ENCODE measurements around the gene MSMP. TPM values are rescaled to one million over a fixed set of nuclear protein-coding genes. Genes with fewer than 3 reads are reported as not detected.

The MSMP gene
- total and polyA plus RNA-seq, 2 experiments from 2014 or later: 0.81 TPM; not detected in 1

DNA sequence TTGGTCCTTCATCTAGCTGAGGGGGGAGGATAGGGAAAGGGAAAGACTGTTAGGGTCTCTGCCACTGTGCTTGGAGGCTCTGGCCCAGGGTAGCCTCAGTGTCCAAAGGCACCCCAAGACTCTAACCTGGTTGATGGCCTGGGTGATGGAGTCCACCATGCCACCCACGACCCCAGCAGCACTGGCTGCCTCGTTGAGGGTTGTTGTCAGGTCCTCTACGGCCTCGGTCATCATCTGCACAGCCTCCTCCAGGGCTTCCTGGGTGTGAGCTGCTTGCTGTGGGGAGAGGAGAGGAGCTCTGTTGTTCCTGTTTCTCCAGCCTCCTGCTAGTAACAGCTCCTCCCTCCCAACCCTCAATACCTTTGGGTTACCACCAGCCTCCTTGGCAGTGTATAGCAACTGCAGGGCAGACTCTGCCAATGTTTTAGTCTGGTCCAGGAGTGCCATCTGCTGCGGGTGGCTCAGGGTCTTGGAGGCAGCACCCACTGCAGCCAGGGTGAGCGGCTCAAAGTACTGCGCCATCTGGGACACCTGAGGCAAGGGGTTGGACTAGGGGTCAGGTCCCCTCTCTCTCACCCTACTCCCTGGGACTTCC lies 48.1 kb downstream of the MSMP start (continued):
- TF ChIP-seq, protein P1, sequence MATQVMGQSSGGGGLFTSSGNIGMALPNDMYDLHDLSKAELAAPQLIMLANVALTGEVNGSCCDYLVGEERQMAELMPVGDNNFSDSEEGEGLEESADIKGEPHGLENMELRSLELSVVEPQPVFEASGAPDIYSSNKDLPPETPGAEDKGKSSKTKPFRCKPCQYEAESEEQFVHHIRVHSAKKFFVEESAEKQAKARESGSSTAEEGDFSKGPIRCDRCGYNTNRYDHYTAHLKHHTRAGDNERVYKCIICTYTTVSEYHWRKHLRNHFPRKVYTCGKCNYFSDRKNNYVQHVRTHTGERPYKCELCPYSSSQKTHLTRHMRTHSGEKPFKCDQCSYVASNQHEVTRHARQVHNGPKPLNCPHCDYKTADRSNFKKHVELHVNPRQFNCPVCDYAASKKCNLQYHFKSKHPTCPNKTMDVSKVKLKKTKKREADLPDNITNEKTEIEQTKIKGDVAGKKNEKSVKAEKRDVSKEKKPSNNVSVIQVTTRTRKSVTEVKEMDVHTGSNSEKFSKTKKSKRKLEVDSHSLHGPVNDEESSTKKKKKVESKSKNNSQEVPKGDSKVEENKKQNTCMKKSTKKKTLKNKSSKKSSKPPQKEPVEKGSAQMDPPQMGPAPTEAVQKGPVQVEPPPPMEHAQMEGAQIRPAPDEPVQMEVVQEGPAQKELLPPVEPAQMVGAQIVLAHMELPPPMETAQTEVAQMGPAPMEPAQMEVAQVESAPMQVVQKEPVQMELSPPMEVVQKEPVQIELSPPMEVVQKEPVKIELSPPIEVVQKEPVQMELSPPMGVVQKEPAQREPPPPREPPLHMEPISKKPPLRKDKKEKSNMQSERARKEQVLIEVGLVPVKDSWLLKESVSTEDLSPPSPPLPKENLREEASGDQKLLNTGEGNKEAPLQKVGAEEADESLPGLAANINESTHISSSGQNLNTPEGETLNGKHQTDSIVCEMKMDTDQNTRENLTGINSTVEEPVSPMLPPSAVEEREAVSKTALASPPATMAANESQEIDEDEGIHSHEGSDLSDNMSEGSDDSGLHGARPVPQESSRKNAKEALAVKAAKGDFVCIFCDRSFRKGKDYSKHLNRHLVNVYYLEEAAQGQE (IDR thresholded peaks at IDR 0.05; ENCODE audit: unreplicated experiment): no peak
- TF ChIP-seq EZH2 (IDR thresholded peaks at IDR 0.05; ENCODE audit: low read depth, unreplicated experiment) (no peak), EZH2phosphoT487 (IDR thresholded peaks at IDR 0.05; ENCODE audit: unreplicated experiment) (no peak), NANOG (IDR thresholded peaks at IDR 0.05; ENCODE audit: borderline replicate concordance) (no peak), STAT1 (IDR thresholded peaks at IDR 0.05; ENCODE audit: unreplicated experiment) (no peak), ZNF331 (CRISPR knock-in tag; IDR thresholded peaks at IDR 0.05; ENCODE audit: low read depth) (no peak)
- TF ChIP-seq, protein P2, sequence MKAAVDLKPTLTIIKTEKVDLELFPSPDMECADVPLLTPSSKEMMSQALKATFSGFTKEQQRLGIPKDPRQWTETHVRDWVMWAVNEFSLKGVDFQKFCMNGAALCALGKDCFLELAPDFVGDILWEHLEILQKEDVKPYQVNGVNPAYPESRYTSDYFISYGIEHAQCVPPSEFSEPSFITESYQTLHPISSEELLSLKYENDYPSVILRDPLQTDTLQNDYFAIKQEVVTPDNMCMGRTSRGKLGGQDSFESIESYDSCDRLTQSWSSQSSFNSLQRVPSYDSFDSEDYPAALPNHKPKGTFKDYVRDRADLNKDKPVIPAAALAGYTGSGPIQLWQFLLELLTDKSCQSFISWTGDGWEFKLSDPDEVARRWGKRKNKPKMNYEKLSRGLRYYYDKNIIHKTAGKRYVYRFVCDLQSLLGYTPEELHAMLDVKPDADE (IDR thresholded peaks at IDR 0.05): no peak
- TF ChIP-seq, protein P3, sequence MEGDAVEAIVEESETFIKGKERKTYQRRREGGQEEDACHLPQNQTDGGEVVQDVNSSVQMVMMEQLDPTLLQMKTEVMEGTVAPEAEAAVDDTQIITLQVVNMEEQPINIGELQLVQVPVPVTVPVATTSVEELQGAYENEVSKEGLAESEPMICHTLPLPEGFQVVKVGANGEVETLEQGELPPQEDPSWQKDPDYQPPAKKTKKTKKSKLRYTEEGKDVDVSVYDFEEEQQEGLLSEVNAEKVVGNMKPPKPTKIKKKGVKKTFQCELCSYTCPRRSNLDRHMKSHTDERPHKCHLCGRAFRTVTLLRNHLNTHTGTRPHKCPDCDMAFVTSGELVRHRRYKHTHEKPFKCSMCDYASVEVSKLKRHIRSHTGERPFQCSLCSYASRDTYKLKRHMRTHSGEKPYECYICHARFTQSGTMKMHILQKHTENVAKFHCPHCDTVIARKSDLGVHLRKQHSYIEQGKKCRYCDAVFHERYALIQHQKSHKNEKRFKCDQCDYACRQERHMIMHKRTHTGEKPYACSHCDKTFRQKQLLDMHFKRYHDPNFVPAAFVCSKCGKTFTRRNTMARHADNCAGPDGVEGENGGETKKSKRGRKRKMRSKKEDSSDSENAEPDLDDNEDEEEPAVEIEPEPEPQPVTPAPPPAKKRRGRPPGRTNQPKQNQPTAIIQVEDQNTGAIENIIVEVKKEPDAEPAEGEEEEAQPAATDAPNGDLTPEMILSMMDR (conservative IDR thresholded peaks at IDR 0.05; ENCODE audit: low read depth in 2 of 2): no peak

DNA sequence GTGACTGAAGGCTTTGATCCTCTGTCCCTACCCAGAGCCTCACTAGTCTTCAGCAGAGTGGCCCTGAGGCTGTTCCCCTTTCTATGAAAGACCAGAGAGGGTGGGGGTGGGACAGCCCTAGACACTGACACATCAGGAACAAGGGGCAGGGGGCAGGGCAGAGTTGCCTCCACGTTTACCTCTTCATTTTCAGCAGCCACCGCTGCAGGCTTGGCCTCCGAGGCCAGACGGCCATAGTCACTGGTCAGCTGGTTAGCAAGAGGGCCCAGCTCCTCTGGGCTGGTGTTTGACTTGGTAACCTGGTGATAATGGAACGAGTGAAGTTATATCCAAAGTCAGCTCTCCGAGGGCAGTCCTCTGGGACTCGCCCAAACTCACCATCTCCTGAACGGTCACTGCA lies 48.7 kb downstream of the MSMP start:
- Mint-ChIP-seq H3K9me3 (no peaks in the 10 kb centered on the region), H3K36me3 (ENCODE audit: low read depth) (peaks cover 44% of the 10 kb centered on the region), H3K27ac (no peak overlapping the region), H3K27me3 (ENCODE audit: insufficient read depth, low read depth, poor library complexity) (peaks cover 6% of the 10 kb centered on the region), H3K4me1 (no peaks in the 10 kb centered on the region), H3K4me3 (no peak overlapping the region)
- no peaks in the 10 kb centered on the region for H3K27me3 ChIP-seq (ENCODE audit: insufficient read depth)
- no peaks in the 10 kb centered on the region for H3K79me2 ChIP-seq (replicated peaks; ENCODE audit: insufficient read depth)
- H3K4me1 ChIP-seq (ENCODE audit: insufficient read depth): no peaks in the 10 kb centered on the region
- no peak overlapping the region for H2AFZ ChIP-seq
- DNase-seq (ENCODE audit: low spot score) (no peak), ATAC-seq (no peak)
- H3K9me2 ChIP-seq (ENCODE audit: insufficient read depth): no peaks in the 10 kb centered on the region
- no peak overlapping the region for H3K4me2 ChIP-seq
- peaks cover 35% of the 10 kb centered on the region for H3K36me3 ChIP-seq (ENCODE audit: insufficient read depth)
- TF ChIP-seq STAT1 (IDR thresholded peaks at IDR 0.05; ENCODE audit: unreplicated experiment) (no peak), CREB1 (CRISPR knock-in tag; IDR thresholded peaks at IDR 0.05; ENCODE audit: low read depth) (no peak)
- TF ChIP-seq, protein P2 (IDR thresholded peaks at IDR 0.05): no peak
- TF ChIP-seq, protein P3 (conservative IDR thresholded peaks at IDR 0.05; ENCODE audit: low read depth in 2 of 2): no peak
- no peaks in the 10 kb centered on the region for H3F3A ChIP-seq (replicated peaks; ENCODE audit: low read depth)
- H3K27ac ChIP-seq (ENCODE audit: low read depth): no peak overlapping the region
- H4K20me1 ChIP-seq (replicated peaks; ENCODE audit: insufficient read depth): no peaks in the 10 kb centered on the region
- H3K4me3 ChIP-seq: no peak overlapping the region

Measured in GM23338 (cell line).